HepG2 (cell line): ENCODE measurements around the gene DROSHA. TPM values are rescaled to one million over a fixed set of nuclear protein-coding genes. Genes with fewer than 3 reads are reported as not detected.

Source experiments
- ATF7-NPFF ChIP-seq: sonication (generic); formaldehyde crosslinking; IDR thresholded peaks from 2 replicates; pipeline ENCODE4 v1.8.1; 2023; ENCODE audit warnings: mild to moderate bottlenecking, low read depth, missing genetic modification reagents, moderate library complexity
- ERF ChIP-seq: IDR thresholded peaks from 2 replicates; pipeline ENCODE4 v1.6.1; 2018; ENCODE audit warnings: missing biosample characterization, missing genetic modification reagents
- GABPA ChIP-seq, 2 experiments: IDR thresholded peaks; 2 replicates each; pipeline ENCODE4 v1.6.1; 2011 to 2016; ENCODE audit warnings: low read depth in 2 of 2, low read length in 1 of 2, missing biosample characterization in 1 of 2, missing genetic modification characterization in 1 of 2
- HBP1 ChIP-seq: IDR thresholded peaks from 2 replicates; pipeline ENCODE4 v1.6.1; 2016; ENCODE audit warnings: low read depth, control low read depth
- NR2F2 ChIP-seq: IDR thresholded peaks from 2 replicates; pipeline ENCODE4 v1.6.1; 2012; ENCODE audit warnings: low read depth, inconsistent platforms, borderline replicate concordance
- PATZ1 ChIP-seq: sonication (generic); formaldehyde crosslinking; IDR thresholded peaks from 2 replicates; pipeline ENCODE4 v1.4.0; 2020; ENCODE audit warnings: missing genetic modification reagents
- PHF8 ChIP-seq: sonication (generic); formaldehyde crosslinking; IDR thresholded peaks from 2 replicates; pipeline ENCODE4 v1.5.0; 2020; ENCODE audit warnings: missing genetic modification reagents
- SMARCC2 ChIP-seq: fragments of 450-650 bp; IDR thresholded peaks from 2 replicates; pipeline ENCODE4 v1.6.1; 2017; ENCODE audit warnings: antibody characterized with exemption, mild to moderate bottlenecking
- ZNF101 ChIP-seq: sonication (generic); formaldehyde crosslinking; IDR thresholded peaks from 2 replicates; pipeline ENCODE4 v1.4.0; 2020; ENCODE audit warnings: mild to moderate bottlenecking, low read depth, missing genetic modification reagents, borderline replicate concordance
- ZNF335 ChIP-seq: sonication (generic); formaldehyde crosslinking; IDR thresholded peaks from 2 replicates; pipeline ENCODE4 v1.4.0; 2020; ENCODE audit warnings: missing genetic modification reagents
- ZSCAN22 ChIP-seq: sonication (generic); formaldehyde crosslinking; IDR thresholded peaks from 2 replicates; pipeline ENCODE4 v1.4.0; 2020; ENCODE audit warnings: mild to moderate bottlenecking, missing genetic modification reagents
- polyA plus RNA-seq, 8 experiments: library from polyadenylated mRNA; depleted of rRNA in 3 of 8; stranded (reverse) in 7 of 8; unstranded in 1 of 8; fragments of >200 nt; fragmentation: Illumina TruSeq in 4 of 8; extraction: Trizol in 4 of 8; gene quantifications; 2 replicates each; pipeline versions ENCODE4 v1.2.1 to v1.2.3, GENCODE V29; 2011 to 2016; ENCODE audit warnings: low read depth in 4 of 8, missing spikeins in 1 of 8, mixed read lengths in 1 of 8; ENCODE audit not compliant: insufficient read depth in 1 of 8
- total RNA-seq, 5 experiments: library from RNA; depleted of rRNA; stranded (reverse); fragments of >200 nt; fragmentation: Illumina TruSeq; extraction: Trizol; gene quantifications; 2 replicates each; pipeline ENCODE4 v1.2.3, GENCODE V29; 2016; ENCODE audit warnings: low read depth in 1 of 5
- TF ChIP-seq, protein P1 (sequence below): sonication (generic); formaldehyde crosslinking; IDR thresholded peaks from 2 replicates; pipeline ENCODE4 v1.5.1; 2020; ENCODE audit warnings: mild to moderate bottlenecking, missing genetic modification reagents, moderate library complexity
- TF ChIP-seq, protein P2 (sequence below): IDR thresholded peaks from 2 replicates; pipeline ENCODE4 v1.6.1; 2016; ENCODE audit warnings: missing compliant biosample characterization, missing genetic modification reagents, borderline replicate concordance
- TF ChIP-seq, protein P3 (sequence below): sonication (generic); formaldehyde crosslinking; IDR thresholded peaks from 2 replicates; pipeline ENCODE4 v1.4.0; 2020; ENCODE audit warnings: mild to moderate bottlenecking, missing genetic modification reagents
- TF ChIP-seq, protein P4 (sequence below): IDR thresholded peaks from 2 replicates; pipeline ENCODE4 v1.6.1; 2016; ENCODE audit warnings: low read depth

The DROSHA gene
- total and polyA plus RNA-seq, 2 of the 13 experiments (the other 11 are each of a cell fraction or from before 2014, with no cell fraction given) = 22.3 to 29.4 TPM

GRCh38 chr5:31531888-31532547, at the start of gene DROSHA, which contains the start of gene C5orf22 (continued):
- TF ChIP-seq ZNF101 (CRISPR knock-in tag) (peak; percentile 52; the same call in 1 of the 2 replicates), SMARCC2 (no peak), ZNF335 (0 out of 2 replicates have a peak, but pooled peaks have one; percentile 38), ERF (CRISPR knock-in tag) (peak; percentile 33; the same call in 1 of the 2 replicates), HBP1 (CRISPR knock-in tag) (0 out of 2 replicates have a peak, but pooled peaks have one; percentile 9), PATZ1 (CRISPR knock-in tag) (no peak; the same call in 1 of the 2 replicates), NR2F2 (no peak), ZSCAN22 (CRISPR knock-in tag) (no peak), GABPA (IDR thresholded peaks at IDR 0.05; ENCODE audit: low read depth, low read length) (peak; percentile 86), GABPA (CRISPR knock-in tag; IDR thresholded peaks at IDR 0.05; ENCODE audit: low read depth) (peak; percentile 96), PHF8 (CRISPR knock-in tag) (peak; percentile 85), ATF7-NPFF (peak; percentile 38; the same call in 1 of the 2 replicates)
- TF ChIP-seq, protein P1, sequence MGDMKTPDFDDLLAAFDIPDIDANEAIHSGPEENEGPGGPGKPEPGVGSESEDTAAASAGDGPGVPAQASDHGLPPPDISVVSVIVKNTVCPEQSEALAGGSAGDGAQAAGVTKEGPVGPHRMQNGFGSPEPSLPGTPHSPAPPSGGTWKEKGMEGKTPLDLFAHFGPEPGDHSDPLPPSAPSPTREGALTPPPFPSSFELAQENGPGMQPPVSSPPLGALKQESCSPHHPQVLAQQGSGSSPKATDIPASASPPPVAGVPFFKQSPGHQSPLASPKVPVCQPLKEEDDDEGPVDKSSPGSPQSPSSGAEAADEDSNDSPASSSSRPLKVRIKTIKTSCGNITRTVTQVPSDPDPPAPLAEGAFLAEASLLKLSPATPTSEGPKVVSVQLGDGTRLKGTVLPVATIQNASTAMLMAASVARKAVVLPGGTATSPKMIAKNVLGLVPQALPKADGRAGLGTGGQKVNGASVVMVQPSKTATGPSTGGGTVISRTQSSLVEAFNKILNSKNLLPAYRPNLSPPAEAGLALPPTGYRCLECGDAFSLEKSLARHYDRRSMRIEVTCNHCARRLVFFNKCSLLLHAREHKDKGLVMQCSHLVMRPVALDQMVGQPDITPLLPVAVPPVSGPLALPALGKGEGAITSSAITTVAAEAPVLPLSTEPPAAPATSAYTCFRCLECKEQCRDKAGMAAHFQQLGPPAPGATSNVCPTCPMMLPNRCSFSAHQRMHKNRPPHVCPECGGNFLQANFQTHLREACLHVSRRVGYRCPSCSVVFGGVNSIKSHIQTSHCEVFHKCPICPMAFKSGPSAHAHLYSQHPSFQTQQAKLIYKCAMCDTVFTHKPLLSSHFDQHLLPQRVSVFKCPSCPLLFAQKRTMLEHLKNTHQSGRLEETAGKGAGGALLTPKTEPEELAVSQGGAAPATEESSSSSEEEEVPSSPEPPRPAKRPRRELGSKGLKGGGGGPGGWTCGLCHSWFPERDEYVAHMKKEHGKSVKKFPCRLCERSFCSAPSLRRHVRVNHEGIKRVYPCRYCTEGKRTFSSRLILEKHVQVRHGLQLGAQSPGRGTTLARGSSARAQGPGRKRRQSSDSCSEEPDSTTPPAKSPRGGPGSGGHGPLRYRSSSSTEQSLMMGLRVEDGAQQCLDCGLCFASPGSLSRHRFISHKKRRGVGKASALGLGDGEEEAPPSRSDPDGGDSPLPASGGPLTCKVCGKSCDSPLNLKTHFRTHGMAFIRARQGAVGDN (CRISPR knock-in tag) = peak; percentile 78
- TF ChIP-seq, protein P2, sequence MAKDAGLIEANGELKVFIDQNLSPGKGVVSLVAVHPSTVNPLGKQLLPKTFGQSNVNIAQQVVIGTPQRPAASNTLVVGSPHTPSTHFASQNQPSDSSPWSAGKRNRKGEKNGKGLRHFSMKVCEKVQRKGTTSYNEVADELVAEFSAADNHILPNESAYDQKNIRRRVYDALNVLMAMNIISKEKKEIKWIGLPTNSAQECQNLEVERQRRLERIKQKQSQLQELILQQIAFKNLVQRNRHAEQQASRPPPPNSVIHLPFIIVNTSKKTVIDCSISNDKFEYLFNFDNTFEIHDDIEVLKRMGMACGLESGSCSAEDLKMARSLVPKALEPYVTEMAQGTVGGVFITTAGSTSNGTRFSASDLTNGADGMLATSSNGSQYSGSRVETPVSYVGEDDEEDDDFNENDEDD (CRISPR knock-in tag) = peak; percentile 82; the same call in 1 of the 2 replicates
- TF ChIP-seq, protein P3, sequence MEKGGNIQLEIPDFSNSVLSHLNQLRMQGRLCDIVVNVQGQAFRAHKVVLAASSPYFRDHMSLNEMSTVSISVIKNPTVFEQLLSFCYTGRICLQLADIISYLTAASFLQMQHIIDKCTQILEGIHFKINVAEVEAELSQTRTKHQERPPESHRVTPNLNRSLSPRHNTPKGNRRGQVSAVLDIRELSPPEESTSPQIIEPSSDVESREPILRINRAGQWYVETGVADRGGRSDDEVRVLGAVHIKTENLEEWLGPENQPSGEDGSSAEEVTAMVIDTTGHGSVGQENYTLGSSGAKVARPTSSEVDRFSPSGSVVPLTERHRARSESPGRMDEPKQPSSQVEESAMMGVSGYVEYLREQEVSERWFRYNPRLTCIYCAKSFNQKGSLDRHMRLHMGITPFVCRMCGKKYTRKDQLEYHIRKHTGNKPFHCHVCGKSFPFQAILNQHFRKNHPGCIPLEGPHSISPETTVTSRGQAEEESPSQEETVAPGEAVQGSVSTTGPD (CRISPR knock-in tag) = no peak
- TF ChIP-seq, protein P4, sequence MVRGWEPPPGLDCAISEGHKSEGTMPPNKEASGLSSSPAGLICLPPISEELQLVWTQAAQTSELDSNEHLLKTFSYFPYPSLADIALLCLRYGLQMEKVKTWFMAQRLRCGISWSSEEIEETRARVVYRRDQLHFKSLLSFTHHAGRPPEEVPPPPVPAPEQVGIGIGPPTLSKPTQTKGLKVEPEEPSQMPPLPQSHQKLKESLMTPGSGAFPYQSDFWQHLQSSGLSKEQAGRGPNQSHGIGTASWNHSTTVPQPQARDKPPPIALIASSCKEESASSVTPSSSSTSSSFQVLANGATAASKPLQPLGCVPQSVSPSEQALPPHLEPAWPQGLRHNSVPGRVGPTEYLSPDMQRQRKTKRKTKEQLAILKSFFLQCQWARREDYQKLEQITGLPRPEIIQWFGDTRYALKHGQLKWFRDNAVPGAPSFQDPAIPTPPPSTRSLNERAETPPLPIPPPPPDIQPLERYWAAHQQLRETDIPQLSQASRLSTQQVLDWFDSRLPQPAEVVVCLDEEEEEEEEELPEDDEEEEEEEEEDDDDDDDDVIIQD (CRISPR knock-in tag) = 0 out of 2 replicates have a peak, but pooled peaks have one; percentile 15
